K562 (cell line): ENCODE data around the gene LRRC4C. TPM values are rescaled to one million over a fixed set of nuclear protein-coding genes. Genes with fewer than 3 reads are reported as not detected.

Source experiments
- ATAC-seq: fragments of 200-7000 bp; cut with Tn5 transposase; 3 replicates; pipeline ENCODE4 v1.9.1; 2020; ENCODE audit warnings: moderate library complexity
- BruUV-seq: library from RNA; stranded (reverse); fragments of 400-500 nt; replicated peaks from 2 replicates; lab custom pipeline; 2021; lab: Mats Ljungman, UMichigan
- CTCF ChIA-PET: fragments of 300-600 bp; formaldehyde crosslinking; extraction: SDS; loops from one replicate; lab custom pipeline; 2021; ENCODE audit warnings: low intra/inter-chr PET ratio; lab: Yijun Ruan, JAX
- POLR2A ChIA-PET: fragments of 300-600, 350-650 bp; sonication (Branson Sonifier 250); formaldehyde crosslinking; extraction: SDS; loops from one replicate; lab custom pipeline; 2021; ENCODE audit warnings: antibody characterized with exemption, inconsistent platforms; lab: Yijun Ruan, JAX
- DNase-seq, 4 experiments: peaks; one replicate each; pipeline versions ENCODE4 v3.0.0 to v3.0.0-alpha.2; 2011 to 2018; ENCODE audit warnings: low spot score in 3 of 4, mixed read lengths in 3 of 4; ENCODE audit errors: extremely low read depth in 1 of 4
- FAIRE-seq: peaks from 2 replicates; lab custom pipeline; 2011; peaks lifted over from hg19 to GRCh38; lab: Jason Lieb, UNC
- H2AFZ ChIP-seq: 2 replicates; pipeline ENCODE4 v1.6.0; 2011; ENCODE audit warnings: low read depth, low read length, control low read depth, inconsistent platforms
- H3K27ac ChIP-seq: fragments of 200-600 bp; 3 replicates; pipeline ENCODE4 v1.8.0; 2011; ENCODE audit warnings: low read depth, mild to moderate bottlenecking, control low read depth, inconsistent platforms, low read length, moderate library complexity, mixed read lengths; ENCODE audit errors: extremely low read depth
- H3K27me3 ChIP-seq, 2 experiments: fragments of 300-600 bp in 1 of 2; 2 replicates in 1 of 2; 3 replicates in 1 of 2; pipeline versions ENCODE4 v1.6.0 to v1.8.0; 2011; ENCODE audit warnings: inconsistent platforms in 2 of 2, low read length in 2 of 2, mild to moderate bottlenecking in 1 of 2, mixed read lengths in 1 of 2, moderate library complexity in 1 of 2; ENCODE audit not compliant: control insufficient read depth in 2 of 2, insufficient read depth in 2 of 2
- H3K36me3 ChIP-seq: fragments of 300-600 bp; 3 replicates; pipeline ENCODE4 v1.8.0; 2011; ENCODE audit warnings: mild to moderate bottlenecking, low read length, inconsistent platforms; ENCODE audit not compliant: control insufficient read depth, insufficient read depth
- H3K4me1 ChIP-seq, 2 experiments: fragments of 200-600 bp in 1 of 2; replicated peaks in 1 of 2; 2 replicates in 1 of 2; 3 replicates in 1 of 2; pipeline versions ENCODE4 v1.5.1 to v1.8.0; 2011; ENCODE audit warnings: inconsistent platforms in 2 of 2, low read length in 2 of 2, mild to moderate bottlenecking in 1 of 2, mixed read lengths in 1 of 2, moderate library complexity in 1 of 2; ENCODE audit not compliant: control insufficient read depth in 2 of 2, insufficient read depth in 2 of 2
- H3K4me2 ChIP-seq: 2 replicates; pipeline ENCODE4 v1.6.1; 2011; ENCODE audit warnings: low read length, control low read depth, inconsistent platforms, mixed read lengths; ENCODE audit not compliant: insufficient read depth
- H3K4me3 ChIP-seq: fragments of 200-600 bp; sonication (generic), shearing (Covaris generic); 2 replicates; pipeline ENCODE4 v1.5.1; 2016; ENCODE audit warnings: control low read depth, inconsistent platforms
- H3K79me2 ChIP-seq: fragments of 200-600 bp; 3 replicates; pipeline ENCODE4 v1.8.0; 2011; ENCODE audit warnings: low read length, inconsistent platforms; ENCODE audit not compliant: control insufficient read depth, insufficient read depth
- H3K9ac ChIP-seq, 2 experiments: 2 replicates each; pipeline versions ENCODE4 v1.6.0 to v1.6.1; 2011; ENCODE audit warnings: low read depth in 2 of 2, low read length in 2 of 2, control low read depth in 1 of 2, inconsistent platforms in 1 of 2, mild to moderate bottlenecking in 1 of 2, mixed read lengths in 1 of 2; ENCODE audit not compliant: insufficient read depth in 1 of 2
- H3K9me1 ChIP-seq: one replicate; pipeline ENCODE4 v1.6.0; 2011; ENCODE audit warnings: inconsistent platforms, mild to moderate bottlenecking, low read length, moderate library complexity; ENCODE audit not compliant: control insufficient read depth, insufficient read depth
- H3K9me3 ChIP-seq: replicated peaks from 2 replicates; pipeline ENCODE4 v1.5.1; 2011; ENCODE audit warnings: low read depth, low read length, inconsistent platforms; ENCODE audit not compliant: control insufficient read depth, insufficient read depth
- H4K20me1 ChIP-seq: replicated peaks from 2 replicates; pipeline ENCODE4 v1.6.1; 2011; ENCODE audit warnings: low read length, inconsistent platforms, mixed read lengths; ENCODE audit not compliant: control insufficient read depth, insufficient read depth
- CBFB ChIP-seq: sonication (generic); formaldehyde crosslinking; IDR thresholded peaks from 2 replicates; pipeline ENCODE4 v1.4.0; 2020; ENCODE audit warnings: mild to moderate bottlenecking, missing genetic modification reagents
- HDAC8 ChIP-seq: fragments of 450-650 bp; IDR thresholded peaks from 2 replicates; pipeline ENCODE4 v1.6.1; 2016; ENCODE audit warnings: mild to moderate bottlenecking, missing genetic modification characterization, moderate library complexity, missing compliant biosample characterization
- KDM2B ChIP-seq: fragments of 250-450 bp; sonication (Bioruptor Pico); IDR thresholded peaks from 2 replicates; pipeline ENCODE4 v1.8.0; 2021; ENCODE audit warnings: mild to moderate bottlenecking, moderate library complexity
- NCOR1 ChIP-seq: fragments of 450-650 bp; IDR thresholded peaks from 2 replicates; pipeline ENCODE4 v1.6.1; 2016; ENCODE audit warnings: mild to moderate bottlenecking, moderate library complexity
- PHF8 ChIP-seq: fragments of 200-600 bp; sonication (generic); IDR thresholded peaks from 2 replicates; pipeline ENCODE4 v1.6.1; 2012; ENCODE audit warnings: mixed run types, mild to moderate bottlenecking, inconsistent platforms, low read length, moderate library complexity, borderline replicate concordance
- POLR3G ChIP-seq: IDR thresholded peaks from 2 replicates; pipeline ENCODE4 v1.6.1; 2011; ENCODE audit not compliant: insufficient read length, insufficient replicate concordance; ENCODE audit errors: extremely low read depth
- RNF2 ChIP-seq: sonication (generic); IDR thresholded peaks from 2 replicates; pipeline ENCODE4 v1.6.1; 2016
- SAFB ChIP-seq: fragments of 200-400 bp; formaldehyde crosslinking; IDR thresholded peaks from 2 replicates; pipeline ENCODE4 v1.6.1; 2017; ENCODE audit warnings: low read depth, low read length, borderline replicate concordance
- SP2 ChIP-seq: IDR thresholded peaks from 2 replicates; pipeline ENCODE4 v1.6.1; 2011; ENCODE audit warnings: mild to moderate bottlenecking, low read depth, low read length, moderate library complexity; ENCODE audit not compliant: poor library complexity, severe bottlenecking; ENCODE audit errors: extremely low read depth
- TGIF2 ChIP-seq: sonication (generic); formaldehyde crosslinking; IDR thresholded peaks from 2 replicates; pipeline ENCODE4 v1.8.1; 2022; ENCODE audit warnings: mild to moderate bottlenecking, missing genetic modification reagents, moderate library complexity
- XRCC5 ChIP-seq: fragments of 200-400 bp; formaldehyde crosslinking; IDR thresholded peaks from 2 replicates; pipeline ENCODE4 v1.6.1; 2017; ENCODE audit warnings: low read depth, mild to moderate bottlenecking, low read length
- ZNF445 ChIP-seq: fragments of 250-450 bp; sonication (Bioruptor Pico); IDR thresholded peaks from 2 replicates; pipeline ENCODE4 v1.4.0; 2020; ENCODE audit warnings: low read depth, mild to moderate bottlenecking, moderate library complexity
- in situ Hi-C: fragments of 300-500 bp; cut with MboI; formaldehyde crosslinking; loops from 4 replicates; pipeline ENCODE4 v1.15.0; 2018; ENCODE audit warnings: inconsistent platforms, mixed read lengths
- intact Hi-C: fragments of 100-400 bp; cut with micrococcal nuclease; formaldehyde crosslinking; loops from 2 replicates; pipeline ENCODE4 v1.14.2; 2022
- polyA plus RNA-seq, 8 experiments: library from polyadenylated mRNA; depleted of rRNA in 4 of 8; stranded (reverse) in 5 of 8; unstranded in 3 of 8; fragments of >200 nt; fragmentation: Nextera tagmentation in 2 of 8; fragmentation: Illumina TruSeq in 1 of 8; extraction: Ambion mirVana in 2 of 8; extraction: Trizol in 1 of 8; gene quantifications; 2 replicates each; pipeline versions ENCODE4 v1.2.1 to v1.2.3, GENCODE V29; 2011 to 2014; ENCODE audit warnings: inconsistent platforms in 1 of 8, missing spikeins in 1 of 8
- total RNA-seq, 7 experiments: library from RNA; depleted of rRNA in 6 of 7; stranded (reverse); fragments of >200 nt in 6 of 7; fragmentation: Illumina TruSeq in 2 of 7; extraction: Trizol in 2 of 7; gene quantifications; 2 replicates each; pipeline versions ENCODE4 v1.2.1 to v1.2.3, GENCODE V29; 2011 to 2021; ENCODE audit warnings: low replicate concordance in 1 of 7
- TF ChIP-seq, protein P1 (sequence below): fragments of 250-450 bp; sonication (Bioruptor Pico); IDR thresholded peaks from 2 replicates; pipeline ENCODE4 v1.4.0; 2020; ENCODE audit warnings: mild to moderate bottlenecking, moderate library complexity, borderline replicate concordance
- TF ChIP-seq, protein P2 (sequence below): fragments of 150-350 bp; conservative IDR thresholded peaks from 2 replicates; pipeline ENCODE4 v1.6.1; 2014; ENCODE audit warnings: low read length

LRRC4C gene
- total and polyA plus RNA-seq, 9 of the 15 experiments (the other 6 are each of a cell fraction or from before 2014, with no cell fraction given), result not detected

DNA sequence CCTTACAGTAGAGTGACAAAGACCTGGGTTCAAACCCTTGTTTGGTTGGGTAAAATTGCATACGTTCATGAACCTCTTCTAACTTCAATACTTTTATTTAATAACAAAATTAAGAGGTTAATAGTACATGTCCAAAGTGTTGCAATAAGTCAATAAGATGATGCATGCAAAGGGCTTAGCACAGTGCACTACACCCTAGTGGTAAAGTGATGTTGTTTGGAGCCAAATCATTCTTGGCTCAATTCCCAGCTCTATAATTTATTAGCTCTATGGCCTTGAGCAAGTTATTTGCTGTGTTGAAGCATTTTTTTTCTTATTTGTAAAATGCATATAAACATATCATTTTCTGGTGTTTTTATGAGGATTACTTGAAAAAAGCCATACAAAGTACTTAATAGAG lies 945.3 kb downstream of the LRRC4C start (continued):
- TF ChIP-seq, protein P1, sequence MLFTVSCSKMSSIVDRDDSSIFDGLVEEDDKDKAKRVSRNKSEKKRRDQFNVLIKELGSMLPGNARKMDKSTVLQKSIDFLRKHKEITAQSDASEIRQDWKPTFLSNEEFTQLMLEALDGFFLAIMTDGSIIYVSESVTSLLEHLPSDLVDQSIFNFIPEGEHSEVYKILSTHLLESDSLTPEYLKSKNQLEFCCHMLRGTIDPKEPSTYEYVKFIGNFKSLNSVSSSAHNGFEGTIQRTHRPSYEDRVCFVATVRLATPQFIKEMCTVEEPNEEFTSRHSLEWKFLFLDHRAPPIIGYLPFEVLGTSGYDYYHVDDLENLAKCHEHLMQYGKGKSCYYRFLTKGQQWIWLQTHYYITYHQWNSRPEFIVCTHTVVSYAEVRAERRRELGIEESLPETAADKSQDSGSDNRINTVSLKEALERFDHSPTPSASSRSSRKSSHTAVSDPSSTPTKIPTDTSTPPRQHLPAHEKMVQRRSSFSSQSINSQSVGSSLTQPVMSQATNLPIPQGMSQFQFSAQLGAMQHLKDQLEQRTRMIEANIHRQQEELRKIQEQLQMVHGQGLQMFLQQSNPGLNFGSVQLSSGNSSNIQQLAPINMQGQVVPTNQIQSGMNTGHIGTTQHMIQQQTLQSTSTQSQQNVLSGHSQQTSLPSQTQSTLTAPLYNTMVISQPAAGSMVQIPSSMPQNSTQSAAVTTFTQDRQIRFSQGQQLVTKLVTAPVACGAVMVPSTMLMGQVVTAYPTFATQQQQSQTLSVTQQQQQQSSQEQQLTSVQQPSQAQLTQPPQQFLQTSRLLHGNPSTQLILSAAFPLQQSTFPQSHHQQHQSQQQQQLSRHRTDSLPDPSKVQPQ, result no peak
- TF ChIP-seq, all 486 proteins: peak for 0

DNA sequence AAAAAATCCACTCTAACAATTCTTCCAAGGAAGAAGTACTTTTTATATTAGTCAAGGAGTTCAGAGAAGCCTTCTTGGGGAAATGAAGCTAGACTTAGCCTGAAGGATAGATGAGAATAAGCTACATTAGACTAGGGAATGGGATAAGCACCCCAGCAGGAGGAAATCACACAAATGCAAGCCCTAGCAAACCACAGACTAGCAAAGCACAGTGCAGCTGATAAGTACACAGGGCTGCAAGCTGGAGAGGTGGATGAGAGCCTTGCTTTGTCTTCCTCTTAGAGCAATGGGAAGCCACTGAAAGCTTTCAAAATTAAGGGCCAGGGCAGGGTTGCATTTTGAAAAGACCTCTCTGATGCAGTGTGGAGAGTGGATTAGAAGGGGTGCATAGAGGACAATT lies 946.2 kb downstream of the LRRC4C start:
- in situ Hi-C loops, result no loop called here
- Histone ChIP-seq H2AFZ (no peak overlapping the region), H4K20me1 (no peaks in the 10 kb centered on the region), H3K9ac (no peak overlapping the region), H3K79me2 (no peaks in the 10 kb centered on the region), H3K36me3 (no peaks in the 10 kb centered on the region), H3K4me2 (no peak overlapping the region), H3K4me3 (no peak overlapping the region), H3K4me1 (no peaks in the 10 kb centered on the region), H3K9me3 (no peaks in the 10 kb centered on the region), H3K9me1 (no peaks in the 10 kb centered on the region), H3K27me3 (no peaks in the 10 kb centered on the region), H3K27ac (no peak overlapping the region)
- no peak for FAIRE-seq
- intact Hi-C loops, result no loop called here
- CTCF ChIA-PET, result no interaction called here
- no TSS peak for BruUV-seq
- no peak for ATAC-seq
- POLR2A ChIA-PET, result no interaction called here
- peak in 1 of 4 experiments; percentile 0 for DNase-seq
- TF ChIP-seq SAFB (no peak), CBFB (CRISPR knock-in tag) (no peak), SP2 (no peak), RNF2 (no peak), PHF8 (no peak), ZNF445 (CRISPR knock-in tag) (no peak), KDM2B (CRISPR knock-in tag) (no peak), POLR3G (no peak), HDAC8 (tag) (no peak), NCOR1 (no peak), TGIF2 (CRISPR knock-in tag) (no peak), XRCC5 (no peak)
- TF ChIP-seq, protein P2, sequence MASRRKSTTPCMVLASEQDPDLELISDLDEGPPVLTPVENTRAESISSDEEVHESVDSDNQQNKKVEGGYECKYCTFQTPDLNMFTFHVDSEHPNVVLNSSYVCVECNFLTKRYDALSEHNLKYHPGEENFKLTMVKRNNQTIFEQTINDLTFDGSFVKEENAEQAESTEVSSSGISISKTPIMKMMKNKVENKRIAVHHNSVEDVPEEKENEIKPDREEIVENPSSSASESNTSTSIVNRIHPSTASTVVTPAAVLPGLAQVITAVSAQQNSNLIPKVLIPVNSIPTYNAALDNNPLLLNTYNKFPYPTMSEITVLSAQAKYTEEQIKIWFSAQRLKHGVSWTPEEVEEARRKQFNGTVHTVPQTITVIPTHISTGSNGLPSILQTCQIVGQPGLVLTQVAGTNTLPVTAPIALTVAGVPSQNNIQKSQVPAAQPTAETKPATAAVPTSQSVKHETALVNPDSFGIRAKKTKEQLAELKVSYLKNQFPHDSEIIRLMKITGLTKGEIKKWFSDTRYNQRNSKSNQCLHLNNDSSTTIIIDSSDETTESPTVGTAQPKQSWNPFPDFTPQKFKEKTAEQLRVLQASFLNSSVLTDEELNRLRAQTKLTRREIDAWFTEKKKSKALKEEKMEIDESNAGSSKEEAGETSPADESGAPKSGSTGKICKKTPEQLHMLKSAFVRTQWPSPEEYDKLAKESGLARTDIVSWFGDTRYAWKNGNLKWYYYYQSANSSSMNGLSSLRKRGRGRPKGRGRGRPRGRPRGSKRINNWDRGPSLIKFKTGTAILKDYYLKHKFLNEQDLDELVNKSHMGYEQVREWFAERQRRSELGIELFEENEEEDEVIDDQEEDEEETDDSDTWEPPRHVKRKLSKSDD, result no peak
